Uterine smooth muscle cell (primary cell): ENCODE results near the gene FATE1. TPM values are rescaled to one million over a fixed set of nuclear protein-coding genes. Genes with fewer than 3 reads are reported as not detected.

ENCODE experiments used
- total RNA-seq: library from RNA; depleted of rRNA; stranded (reverse); fragments of >200 nt; gene quantifications from 2 replicates; pipeline ENCODE4 v1.2.3, GENCODE V29; 2014

The FATE1 gene, protein sequence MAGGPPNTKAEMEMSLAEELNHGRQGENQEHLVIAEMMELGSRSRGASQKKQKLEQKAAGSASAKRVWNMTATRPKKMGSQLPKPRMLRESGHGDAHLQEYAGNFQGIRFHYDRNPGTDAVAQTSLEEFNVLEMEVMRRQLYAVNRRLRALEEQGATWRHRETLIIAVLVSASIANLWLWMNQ
- total RNA-seq: not detected in 2 replicates

DNA sequence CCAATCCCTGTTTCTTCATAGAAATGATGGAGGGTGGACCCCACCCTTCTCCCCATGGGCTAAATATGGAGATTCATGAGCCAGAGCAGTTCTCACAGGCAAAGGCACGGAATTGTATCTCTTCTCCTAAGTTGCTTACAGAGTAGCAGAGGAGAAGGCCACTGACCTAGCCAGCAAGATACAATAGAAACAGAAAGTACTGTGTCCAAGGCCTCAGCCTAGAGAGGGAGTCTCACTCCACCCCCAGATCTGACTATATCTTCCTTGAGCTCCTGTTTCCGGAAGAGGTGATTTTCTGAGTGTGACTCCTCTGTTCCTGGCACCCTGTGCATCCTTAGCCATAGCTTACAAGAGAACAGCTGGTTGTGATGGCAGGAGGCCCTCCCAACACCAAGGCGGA, at the start of gene FATE1:
FATE1 (plus strand) TSS at position 284 of the 400 bp plus-strand sequence; CDS start at position 369, 85 bp downstream.

DNA sequence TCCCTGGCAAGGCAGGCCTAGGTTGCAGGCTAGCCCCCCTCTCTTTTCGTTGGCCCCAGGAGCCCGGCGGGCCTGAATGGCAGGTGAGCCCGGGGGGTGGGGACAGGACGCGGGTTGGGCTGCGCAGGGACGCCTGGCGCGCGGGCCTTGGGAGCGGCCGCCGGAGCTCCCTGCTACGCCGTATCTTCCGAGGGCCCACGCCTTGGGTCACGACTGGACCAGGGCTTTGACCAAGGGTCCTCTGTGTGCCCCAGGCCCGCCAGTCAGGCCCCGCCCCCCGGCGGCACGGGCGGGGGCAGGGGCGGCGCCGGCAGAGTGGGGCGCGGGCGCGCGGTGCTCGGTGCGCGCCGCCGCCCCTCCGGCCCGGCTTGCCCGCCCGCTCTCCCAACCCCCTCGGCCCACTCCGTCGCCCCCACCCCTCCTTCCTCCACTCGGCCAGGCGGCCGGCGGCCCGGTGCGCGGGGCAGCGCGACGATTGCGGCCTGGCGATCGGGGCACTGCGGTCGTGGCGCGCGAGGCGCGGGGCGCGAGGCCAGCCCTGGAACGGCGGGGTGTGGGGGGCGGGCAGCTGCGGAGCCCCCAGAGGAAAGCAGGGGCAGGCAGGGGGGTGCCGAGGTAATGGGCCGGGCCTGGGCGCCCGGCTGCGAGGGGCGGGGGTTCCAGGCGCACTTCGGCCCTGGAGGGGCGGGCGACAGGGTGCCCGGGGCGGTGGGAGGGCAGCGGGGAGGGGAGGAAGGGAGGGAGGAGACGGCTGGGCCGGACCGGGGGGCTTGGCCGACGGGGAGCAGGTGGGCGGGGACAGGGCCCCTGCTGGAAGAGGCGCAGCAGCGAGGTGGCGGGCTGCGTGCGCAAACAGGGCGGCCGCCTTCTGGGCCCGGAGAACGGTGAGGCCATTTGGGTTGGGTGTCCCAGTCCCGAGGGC, 20.9 kb upstream of the FATE1 start, which contains the start of gene PRRG3:
PRRG3 (plus strand) TSS at position 798 of the 922 bp plus-strand sequence. CDS start 3,357 bp downstream, outside the sequence.

DNA sequence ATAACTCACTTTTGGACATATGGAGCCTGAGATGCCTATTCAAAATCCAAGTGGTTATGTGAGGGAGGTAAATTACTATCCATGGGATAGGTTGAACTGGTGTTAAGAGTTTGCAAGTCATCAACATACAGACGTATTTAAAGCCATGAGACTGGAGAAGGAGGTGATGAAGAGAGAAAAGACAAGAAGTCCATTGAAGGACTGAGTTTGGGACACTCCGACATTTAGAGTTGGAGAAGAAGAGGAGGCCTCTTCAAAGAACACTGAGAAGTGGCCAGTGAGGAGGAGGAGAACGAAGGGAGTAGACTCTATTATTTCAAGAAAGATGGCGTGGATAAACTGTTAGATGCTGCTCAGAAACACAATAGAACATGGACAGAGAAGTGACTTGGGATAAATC, 18.6 kb downstream of the FATE1 start, which contains the start of gene CNGA2:
CNGA2 (plus strand) TSS at position 301 of the 400 bp plus-strand sequence. CDS start 3,738 bp downstream, outside the sequence.

Other genes with a start within 250 kb of the FATE1 start
- gene PASD1, start 152.4 kb upstream of the FATE1 start, total RNA-seq: not detected in 2 replicates
- 0.33 and 1.2 TPM in 2 replicates for gene PRRG3, start 20.6 kb upstream of the FATE1 start, total RNA-seq
- gene CNGA2, start 18.7 kb downstream of the FATE1 start, total RNA-seq: not detected in 2 replicates
- not detected in 2 replicates for gene MAGEA4, start 196.9 kb downstream of the FATE1 start, total RNA-seq